Epidermal melanocyte (primary cell): ENCODE measurements around the gene C2CD3.

Experiments used
- DNase-seq: peaks from one replicate; pipeline ENCODE4 v3.0.0; 2011; ENCODE audit warnings: low spot score; ENCODE audit not compliant: insufficient read length

The C2CD3 gene

GRCh38 chr11:73965076-73965763 lies 205.6 kb downstream of the C2CD3 start:
- no peak for DNase-seq

- DNase-seq, result no peak
Measured at GRCh38 chr11:73963861-73964260, 206.9 kb downstream of the C2CD3 start.
